Measurements from ENCODE around the gene THSD4. TPM values are rescaled to one million over a fixed set of nuclear protein-coding genes. Genes with fewer than 3 reads are reported as not detected.

Gene THSD4
- total and polyA plus RNA-seq, 2 of the 4 experiments (the other 2 are of a cell fraction) = 25.5 to 31.1 TPM

DNA sequence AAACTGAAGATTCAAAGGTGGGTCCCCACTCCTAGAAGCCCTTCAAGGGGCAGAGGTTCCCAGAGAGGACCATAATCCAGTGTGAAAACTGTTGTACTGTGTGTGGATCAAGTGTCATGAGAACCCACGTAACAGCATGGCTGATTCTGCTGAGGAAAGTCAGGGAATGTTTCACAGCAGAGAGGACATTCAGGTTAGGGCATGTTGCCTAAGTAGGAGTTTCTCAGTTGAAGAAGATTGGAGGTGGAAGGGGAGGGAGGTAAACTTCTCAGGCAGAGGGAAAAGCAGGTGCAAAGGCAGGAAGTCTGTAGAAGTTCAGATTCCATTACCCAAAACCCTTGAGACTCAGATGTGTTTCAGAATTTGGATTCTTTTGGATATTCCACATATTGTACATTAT lies 448.9 kb downstream of the THSD4 start:
- H3K4me3 ChIP-seq (ENCODE audit: insufficient read depth, low read depth, low read length) = no peak overlapping the region
- in situ Hi-C loops (cut with MboI; ENCODE audit: low sequenced_read_pairs) (no loop called here), dilution Hi-C loops (cut with HindIII; ENCODE audit: low sequenced_read_pairs, unreplicated experiment) (no loop called here), intact Hi-C loops (cut with micrococcal nuclease) (no loop called here)
- ChIA-PET CTCF (no interaction called here), POLR2A (ENCODE audit: unreplicated experiment) (no interaction called here)
- H3K27me3 ChIP-seq (ENCODE audit: control insufficient read depth, insufficient read depth, low read length) = peaks cover 4% of the 10 kb centered on the region; the same call in 1 of the 2 replicates
- 60% methylated on average over 1 of the region's 1 CpG; no CpG with 5 or more reads in 1 of the 2 experiments for WGBS, 2 experiments (ENCODE audit: extremely low coverage in 2 of 2, insufficient read length in 1 of 2)
- no peak overlapping the region for H4K5ac ChIP-seq (ENCODE audit: low read depth, low read length)
- H3K9me3 ChIP-seq (ENCODE audit: control insufficient read depth, insufficient read depth, low read length) = no peaks in the 10 kb centered on the region
- H3K4me2 ChIP-seq (ENCODE audit: low read depth, low read length) = no peak overlapping the region
- no peak overlapping the region for H3K9ac ChIP-seq (ENCODE audit: low read depth, low read length)
- no peak overlapping the region for H2AFZ ChIP-seq (replicated peaks; ENCODE audit: low read length, poor library complexity)
- peaks cover 4% of the 10 kb centered on the region for H3K36me3 ChIP-seq (ENCODE audit: control insufficient read depth, insufficient read depth, low read length)
- H3K18ac ChIP-seq (ENCODE audit: low read depth, low read length) = no peak overlapping the region
- DNase-seq (no peak), ATAC-seq (ENCODE audit: low read depth) (no peak)
- H2BK20ac ChIP-seq (ENCODE audit: low read depth, low read length) = no peak overlapping the region; the same call in 1 of the 2 replicates
- no peak overlapping the region for H2BK5ac ChIP-seq (ENCODE audit: low read depth, low read length, poor library complexity, severe bottlenecking)
- H4K91ac ChIP-seq (ENCODE audit: insufficient read depth, low read depth, low read length) = no peak overlapping the region
- no peak overlapping the region for H3K14ac ChIP-seq (replicated peaks; ENCODE audit: low read depth, low read length)
- H4K20me1 ChIP-seq (ENCODE audit: insufficient read depth, low read length) = peaks cover 20% of the 10 kb centered on the region; the same call in 1 of the 2 replicates
- peaks cover 7% of the 10 kb centered on the region; the same call in 1 of the 2 replicates for H3K4me1 ChIP-seq (ENCODE audit: control insufficient read depth, insufficient read depth, low read length)
- 0 out of 3 replicates have a peak overlapping the region, but pooled peaks have one; percentile 17 for H2BK15ac ChIP-seq (ENCODE audit: low read depth, low read length)
- H4K8ac ChIP-seq (ENCODE audit: low read depth in 2 of 2, low read length in 2 of 2) = no peak overlapping the region
- H3K23ac ChIP-seq (ENCODE audit: low read depth, low read length) = no peak overlapping the region
- no peak overlapping the region for H3K56ac ChIP-seq (ENCODE audit: extremely low read depth, insufficient read depth, low read length)
- H3K4ac ChIP-seq (ENCODE audit: low read depth, low read length) = no peak overlapping the region
- TF ChIP-seq RAD21 (IDR thresholded peaks at IDR 0.05; ENCODE audit: low read length) (no peak), CHD1 (IDR thresholded peaks at IDR 0.05; ENCODE audit: low read depth, low read length) (no peak), CEBPB (IDR thresholded peaks at IDR 0.05; ENCODE audit: low read depth, low read length) (no peak), MXI1 (IDR thresholded peaks at IDR 0.05; ENCODE audit: borderline replicate concordance, low read depth, low read length) (no peak), POLR2A (IDR thresholded peaks at IDR 0.05; ENCODE audit: low read depth, low read length) (no peak), RCOR1 (IDR thresholded peaks at IDR 0.05; ENCODE audit: insufficient replicate concordance, low read length) (no peak), MAFK (IDR thresholded peaks at IDR 0.05; ENCODE audit: low read depth, low read length) (no peak), MAZ (IDR thresholded peaks at IDR 0.05; ENCODE audit: borderline replicate concordance, low read depth, low read length) (no peak)
- TF ChIP-seq, protein P1, sequence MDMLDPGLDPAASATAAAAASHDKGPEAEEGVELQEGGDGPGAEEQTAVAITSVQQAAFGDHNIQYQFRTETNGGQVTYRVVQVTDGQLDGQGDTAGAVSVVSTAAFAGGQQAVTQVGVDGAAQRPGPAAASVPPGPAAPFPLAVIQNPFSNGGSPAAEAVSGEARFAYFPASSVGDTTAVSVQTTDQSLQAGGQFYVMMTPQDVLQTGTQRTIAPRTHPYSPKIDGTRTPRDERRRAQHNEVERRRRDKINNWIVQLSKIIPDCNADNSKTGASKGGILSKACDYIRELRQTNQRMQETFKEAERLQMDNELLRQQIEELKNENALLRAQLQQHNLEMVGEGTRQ (IDR thresholded peaks at IDR 0.05; ENCODE audit: low read depth, low read length) = no peak
- H2AK5ac ChIP-seq (ENCODE audit: low read depth, low read length) = no peak overlapping the region
- H3K79me1 ChIP-seq (ENCODE audit: low read depth in 1 of 2, low read length in 2 of 2) = peaks cover 0 to 10% of the 10 kb centered on the region in 2 experiments; a peak in 2 of 4 replicates
- H2BK120ac ChIP-seq (ENCODE audit: low read depth, low read length) = no peak overlapping the region
- no peak overlapping the region for H3K27ac ChIP-seq (ENCODE audit: insufficient read depth, low read length)
- no peak overlapping the region for H2AK9ac ChIP-seq (replicated peaks; ENCODE audit: low read depth, low read length, poor library complexity)
- H3K9me1 ChIP-seq (ENCODE audit: insufficient read depth, low read length) = peaks cover 8% of the 10 kb centered on the region
- BruUV-seq (replicated peaks) = no TSS peak

All from IMR-90 (cell line).